ENCODE measurements around the gene CNTF.

The CNTF gene

DNA sequence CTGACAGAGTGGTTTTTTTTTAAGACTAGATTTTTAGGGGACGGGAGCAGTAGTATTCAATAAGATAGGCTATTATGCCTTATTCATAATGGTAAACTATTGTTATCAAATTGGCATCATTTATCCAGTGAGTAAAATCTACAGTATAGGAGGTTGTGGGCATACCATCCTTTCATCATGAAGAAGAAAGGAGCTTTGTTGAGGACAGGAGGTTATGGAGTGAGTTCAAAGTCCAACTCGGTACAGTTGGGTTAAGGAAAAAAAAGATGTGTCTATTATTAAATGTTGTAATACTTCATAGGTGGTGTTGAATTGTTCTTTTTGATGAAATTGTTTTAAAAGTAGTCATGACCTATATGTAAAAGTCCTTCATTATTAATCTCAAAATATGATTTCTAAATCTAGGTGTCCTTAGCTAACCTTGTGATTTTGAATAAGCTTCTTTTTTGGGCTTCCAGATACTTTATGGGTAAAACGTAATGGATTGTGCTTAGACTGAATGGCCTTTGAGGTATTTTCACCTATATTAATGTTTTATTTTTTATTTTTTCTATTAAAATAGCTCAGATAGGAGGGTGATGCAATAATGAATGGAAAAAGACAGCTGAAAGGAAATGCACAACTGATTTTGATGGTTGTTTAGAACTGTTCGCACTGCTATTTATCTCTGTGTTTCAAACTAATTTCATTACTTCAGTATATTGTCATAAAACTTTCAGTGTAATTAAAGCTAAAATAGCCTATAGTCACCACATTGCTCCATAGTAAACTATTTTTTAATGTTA, 15.3 kb upstream of the CNTF start:
- no peak for DNase-seq (ENCODE audit: low read depth, low spot score)

DNA sequence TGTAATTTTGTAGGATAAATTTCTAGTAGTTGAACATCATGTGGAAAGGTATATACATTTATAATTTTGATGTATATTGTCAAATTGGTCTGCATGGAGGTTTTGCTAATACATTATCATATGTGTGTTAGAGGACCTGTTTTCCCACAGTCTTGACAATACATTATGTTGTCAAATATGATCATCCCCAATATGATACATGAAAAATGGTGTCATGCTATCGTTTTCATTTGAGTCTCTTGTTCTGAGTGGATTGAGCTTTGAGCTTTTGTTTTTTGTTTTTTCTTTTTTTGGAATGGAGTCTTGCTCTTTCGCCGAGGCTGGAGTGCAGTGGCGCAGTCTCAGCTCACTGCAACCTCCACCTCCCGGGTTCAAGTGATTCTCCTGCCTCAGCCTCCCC, 14.1 kb upstream of the CNTF start:
- DNase-seq (ENCODE audit: low read depth, low spot score), result no peak

DNA sequence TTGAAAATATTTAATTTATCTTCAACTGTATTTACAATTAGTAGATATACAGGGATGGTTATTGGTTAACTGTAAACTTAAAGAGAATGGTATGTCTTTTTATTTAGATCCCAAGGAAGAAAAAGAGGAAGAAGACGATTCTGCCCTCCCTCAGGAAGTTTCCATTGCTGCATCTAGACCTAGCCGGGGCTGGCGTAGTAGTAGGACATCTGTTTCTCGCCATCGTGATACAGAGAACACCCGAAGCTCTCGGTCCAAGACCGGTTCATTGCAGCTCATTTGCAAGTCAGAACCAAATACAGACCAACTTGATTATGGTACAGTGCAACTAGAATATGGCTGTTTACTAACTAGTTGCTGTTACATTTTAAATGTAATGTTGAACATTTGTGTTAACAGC, 12.7 kb upstream of the CNTF start:
- DNase-seq (ENCODE audit: low read depth, low spot score), result no peak

- no peak for DNase-seq (ENCODE audit: low read depth, low spot score)
Observed at GRCh38 chr11:58613228-58613627, 9.2 kb upstream of the CNTF start.

DNA sequence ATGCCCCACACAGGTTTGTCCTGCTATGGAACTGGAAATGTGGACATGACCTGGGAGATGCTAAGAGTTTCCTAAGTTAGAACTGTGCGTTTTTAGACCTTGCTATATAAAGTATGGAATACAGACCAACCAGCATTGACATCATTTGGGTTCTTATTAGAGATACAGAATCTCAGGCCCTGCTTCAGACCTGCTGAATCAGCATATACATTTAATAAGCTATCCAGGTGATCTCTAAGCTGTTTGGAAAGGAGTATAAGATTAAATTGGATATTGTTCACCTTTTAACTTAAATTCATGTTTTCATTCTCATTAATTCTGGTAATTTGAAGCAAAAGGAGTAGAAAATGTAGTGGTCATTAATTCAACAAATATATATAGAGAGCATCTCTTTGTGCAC, 6.9 kb upstream of the CNTF start:
- DNase-seq (ENCODE audit: low read depth, low spot score), result no peak

DNA sequence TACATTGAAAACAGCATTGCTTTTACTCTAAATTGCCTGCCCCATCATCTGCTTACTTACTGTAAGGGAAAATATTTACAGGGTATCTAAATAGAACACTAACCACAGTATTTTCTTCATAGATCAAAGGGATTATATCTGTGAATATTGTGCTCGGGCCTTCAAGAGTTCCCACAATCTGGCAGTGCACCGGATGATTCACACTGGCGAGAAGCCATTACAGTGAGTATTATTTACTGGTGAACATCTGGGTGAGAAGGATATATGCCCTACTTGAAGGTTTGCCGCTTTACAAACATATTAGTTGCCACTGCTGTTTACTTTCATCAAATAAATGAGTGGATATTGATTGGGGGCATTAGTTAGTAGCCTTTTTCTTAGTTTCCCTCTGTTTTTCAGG, 5.9 kb upstream of the CNTF start:
- DNase-seq (ENCODE audit: low read depth, low spot score), result peak; percentile 26

DNA sequence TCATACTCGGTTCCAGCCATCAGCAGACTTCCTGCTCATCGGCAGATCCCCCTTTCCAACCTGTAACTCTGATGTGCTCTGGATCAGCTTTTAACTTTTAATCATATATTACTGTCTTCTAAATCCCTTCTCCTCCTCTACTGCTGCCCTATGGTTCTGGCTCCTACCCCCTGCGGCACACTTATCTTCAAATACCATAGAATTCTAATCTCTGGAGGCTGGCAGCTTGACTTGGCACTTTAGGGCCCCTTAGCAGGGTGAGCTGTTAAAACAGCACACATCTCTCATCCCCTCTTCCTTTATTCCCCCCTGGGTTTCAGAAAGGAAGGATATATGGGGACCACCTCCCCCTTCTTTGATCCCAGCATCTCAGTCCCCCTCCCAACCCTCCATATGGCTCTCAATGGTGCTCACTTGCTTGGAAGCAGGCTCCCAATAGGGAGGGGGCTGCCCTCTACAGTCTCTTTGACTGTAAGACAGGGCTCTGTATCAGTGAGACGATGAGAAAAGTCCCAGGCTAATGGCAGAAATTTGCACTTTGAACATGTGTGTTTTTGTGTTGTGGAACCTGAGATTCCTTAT, 4.4 kb upstream of the CNTF start:
- DNase-seq (ENCODE audit: low read depth, low spot score), result no peak

DNA sequence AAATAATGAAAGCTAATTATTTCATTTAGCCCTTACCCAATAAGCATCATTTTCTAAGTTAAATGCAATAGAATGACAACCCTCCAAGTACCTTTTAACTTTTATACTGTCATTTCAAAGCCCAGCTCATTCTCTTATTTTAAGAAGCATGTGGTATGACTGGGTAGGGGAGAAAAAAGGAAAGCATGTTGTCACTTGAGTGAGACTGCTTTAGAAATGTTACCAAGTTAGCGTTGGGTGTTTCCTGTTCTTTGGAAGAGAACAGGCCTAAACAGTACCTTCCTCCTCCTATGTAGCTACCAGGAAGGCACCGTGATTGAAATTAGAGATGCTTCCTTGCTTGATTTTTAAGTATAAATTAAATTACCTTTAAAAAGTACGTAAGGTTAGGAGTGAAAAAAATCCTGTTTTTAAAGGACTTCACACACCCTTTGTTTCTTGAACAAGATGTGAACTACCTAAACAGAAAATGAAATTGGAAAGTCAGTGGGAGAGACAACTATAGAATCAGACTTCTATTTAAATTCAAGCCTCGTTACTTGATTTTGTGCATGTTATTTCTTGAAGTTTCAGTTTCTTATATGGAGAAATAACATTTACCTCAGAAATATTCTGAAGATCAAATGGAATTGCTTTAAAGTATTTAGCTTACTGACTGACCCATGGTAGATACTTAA, 741 bp upstream of the CNTF start:
- no peak for DNase-seq (ENCODE audit: low read depth, low spot score)

- no peak for DNase-seq (ENCODE audit: low read depth, low spot score)
Observed at GRCh38 chr11:58625086-58625485, 2.6 kb downstream of the CNTF start.

DNA sequence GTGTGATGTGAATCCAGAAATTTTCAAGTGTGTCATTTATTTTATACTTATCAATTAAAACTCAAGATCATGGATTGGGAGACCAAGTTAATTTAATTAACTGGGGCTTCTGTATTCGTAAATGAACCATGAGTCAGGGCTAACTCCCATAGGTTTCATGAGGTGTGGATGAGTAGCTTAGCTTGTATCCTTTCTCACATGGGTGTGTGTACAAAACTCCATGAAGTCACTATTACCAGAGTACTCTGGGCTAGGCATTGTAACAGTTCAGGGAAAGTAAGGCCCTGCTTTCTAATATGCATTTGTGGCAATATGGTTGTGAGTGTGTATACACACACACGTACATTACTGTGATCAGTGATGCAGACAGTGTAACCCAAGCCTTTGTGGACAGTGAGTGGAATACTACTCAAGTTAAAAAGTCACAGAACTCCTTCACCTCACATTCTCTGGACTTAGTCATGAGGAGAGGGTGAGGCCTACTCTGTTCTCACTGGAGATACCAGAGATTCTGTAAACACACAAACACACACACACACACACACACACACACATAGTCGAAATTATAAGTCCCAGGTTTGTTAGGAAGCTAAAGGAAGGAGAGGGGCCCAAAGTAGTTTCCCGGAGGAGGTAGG, 3.5 kb downstream of the CNTF start:
- no peak for DNase-seq (ENCODE audit: low read depth, low spot score)

DNA sequence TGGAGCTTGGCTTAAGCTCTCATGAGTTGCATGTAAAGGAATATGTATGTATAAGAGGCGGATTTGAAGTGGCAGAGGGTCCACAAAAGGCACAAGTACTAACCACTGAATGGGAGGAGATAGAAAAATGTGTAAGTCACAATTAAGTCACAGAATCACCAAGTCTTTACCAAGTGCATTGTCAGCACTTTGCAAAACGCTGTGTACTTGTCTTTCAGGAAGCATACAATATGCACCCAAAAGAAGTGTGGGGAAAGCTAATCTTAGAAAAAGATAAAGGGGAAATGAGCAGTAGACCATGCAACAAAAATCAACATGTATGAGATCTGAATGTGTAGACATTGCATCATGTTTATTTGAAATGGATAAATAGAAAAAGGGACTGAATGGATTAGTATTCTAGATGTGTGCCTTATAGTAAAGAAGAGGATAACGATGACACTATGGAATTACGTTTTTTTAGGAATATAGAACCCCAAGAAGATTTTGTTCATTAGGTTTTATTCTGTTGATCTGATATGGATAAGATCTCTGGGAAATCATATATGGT, 4.5 kb downstream of the CNTF start:
- DNase-seq (ENCODE audit: low read depth, low spot score), result no peak

DNA sequence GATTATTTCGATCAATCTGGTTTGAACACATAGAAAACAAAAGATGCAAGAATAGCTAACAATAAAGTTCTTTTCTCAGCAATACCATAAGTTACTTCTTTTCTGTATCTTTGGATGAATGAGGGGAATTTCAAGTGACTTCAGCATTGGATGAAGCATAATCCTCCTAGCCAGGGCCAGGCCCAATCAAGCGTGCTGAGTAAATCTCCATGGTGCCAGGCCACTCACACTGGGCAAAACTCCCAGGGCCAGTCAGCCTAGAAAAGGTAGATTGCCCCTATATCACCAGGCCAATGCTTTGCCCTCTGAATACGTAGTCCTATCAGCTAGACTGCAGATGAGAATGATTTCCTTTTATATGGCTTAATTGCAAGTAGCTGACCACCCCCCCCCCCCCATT, 6.0 kb downstream of the CNTF start:
- no peak for DNase-seq (ENCODE audit: low read depth, low spot score)

GRCh38 chr11:58629857-58630256, 7.4 kb downstream of the CNTF start:
- DNase-seq (ENCODE audit: low read depth, low spot score), result no peak

DNA sequence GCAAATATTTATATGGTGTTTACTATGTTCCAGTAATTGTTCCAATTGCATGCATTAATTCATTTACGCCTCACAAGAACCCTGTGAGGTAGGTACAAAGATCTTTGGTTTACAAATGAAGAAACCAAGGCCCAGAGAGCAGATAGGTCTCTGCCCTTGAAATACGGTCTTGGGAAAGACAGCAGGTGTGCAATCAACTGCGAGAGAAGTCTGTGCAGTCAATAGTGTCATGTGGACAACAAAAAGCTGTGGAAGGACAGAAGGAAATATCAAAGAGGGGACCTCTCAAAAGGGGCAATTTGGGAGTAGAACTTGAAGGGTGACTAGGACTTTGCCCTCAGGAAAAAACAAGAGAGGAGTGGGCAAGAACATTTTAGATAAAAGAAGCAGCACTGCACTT, 8.9 kb downstream of the CNTF start:
- DNase-seq (ENCODE audit: low read depth, low spot score), result no peak

DNA sequence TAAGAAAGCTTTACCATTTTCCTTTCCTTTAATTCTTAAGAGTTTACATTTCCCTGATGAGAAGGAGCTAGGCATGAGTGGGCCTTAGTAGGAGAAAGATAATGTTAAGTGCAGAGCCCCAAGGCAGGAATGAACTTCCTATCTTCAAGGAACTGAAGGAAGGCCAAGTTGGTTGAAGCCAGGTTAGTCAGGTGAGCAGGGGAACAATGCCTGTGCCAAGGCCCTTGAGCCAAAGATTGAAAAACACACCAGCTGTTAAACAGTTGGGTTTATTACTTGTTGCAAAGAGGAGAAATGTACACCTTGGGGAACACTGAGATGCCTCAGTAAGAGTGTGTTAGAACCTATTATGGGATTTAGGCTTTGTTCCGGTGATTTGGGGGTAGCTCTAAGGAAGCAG, 10.0 kb downstream of the CNTF start:
- no peak for DNase-seq (ENCODE audit: low read depth, low spot score)

- DNase-seq (ENCODE audit: low read depth, low spot score), result no peak
Observed at GRCh38 chr11:58636587-58636986, 14.1 kb downstream of the CNTF start.

GRCh38 chr11:58637371-58637770, 14.9 kb downstream of the CNTF start:
- DNase-seq (ENCODE audit: low read depth, low spot score), result no peak

GRCh38 chr11:58639103-58639502, 16.6 kb downstream of the CNTF start:
- DNase-seq (ENCODE audit: low read depth, low spot score), result no peak

GRCh38 chr11:58639669-58640068, 17.2 kb downstream of the CNTF start:
- DNase-seq (ENCODE audit: low read depth, low spot score), result no peak

DNA sequence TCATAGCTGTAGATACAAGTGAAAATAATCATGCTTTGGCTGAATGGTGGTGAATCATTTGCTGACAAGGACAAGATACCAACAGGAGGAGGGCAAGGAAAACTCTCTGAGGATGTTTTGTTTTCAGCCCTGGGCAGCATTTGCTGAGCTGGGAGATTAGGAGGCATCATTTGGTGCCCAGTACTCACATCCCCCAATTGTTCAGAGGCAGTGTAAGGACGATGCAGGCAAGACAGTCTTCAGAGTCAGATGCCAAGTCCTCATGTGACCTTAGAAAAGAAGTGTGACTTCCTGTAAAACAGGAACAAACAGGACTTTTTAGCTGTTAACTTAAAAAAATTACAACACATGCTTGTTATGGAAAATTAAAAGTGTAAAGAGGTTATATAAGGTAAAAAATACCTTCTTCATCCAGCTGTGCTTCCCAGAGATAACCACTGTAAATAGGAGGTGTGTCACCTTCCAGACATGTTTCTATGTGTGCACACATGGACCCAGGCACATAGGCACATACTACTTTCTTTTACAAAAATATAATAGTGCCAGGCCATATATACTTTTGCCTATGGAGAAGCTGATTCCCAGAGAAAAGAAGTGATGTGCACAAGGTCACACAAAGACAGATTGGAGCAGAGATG, 18.0 kb downstream of the CNTF start:
- DNase-seq (ENCODE audit: low read depth, low spot score), result no peak

GRCh38 chr11:58641341-58641740, 18.9 kb downstream of the CNTF start:
- no peak for DNase-seq (ENCODE audit: low read depth, low spot score)
